ENCODE data around the gene RHOV. TPM values are rescaled to one million over a fixed set of nuclear protein-coding genes. Genes with fewer than 3 reads are reported as not detected.

Gene RHOV
- not detected for total RNA-seq
- long read RNA-seq = 0 reads

GRCh38 chr15:40873694-40874561 lies at the start of gene RHOV:
TSS of gene RHOV (minus strand) at chr15:40874234. CDS start at chr15:40874139, 95 bp downstream.
- TF ChIP-seq CTCF (IDR thresholded peaks at IDR 0.05) = peak in 2 of 4 donors; percentile 22 to 29
- no peak for TF ChIP-seq POLR2A (IDR thresholded peaks at IDR 0.05)
- Histone ChIP-seq H3K27me3 (no peaks in the 10 kb centered on the region), H3K4me1 (peaks cover 0 to 12% (median 0%) of the 10 kb centered on the region in 4 donors), H3K4me3 (peak within 1 kb of the TSS; percentile 35 to 53 (median 43)), H3K27ac (no peak within 1 kb of the TSS), H3K9me3 (no peaks in the 10 kb centered on the region), H3K36me3 (no peaks in the 10 kb centered on the region)
- DNase-seq = peak in 2 of 3 donors; percentile 64 to 66
- peak; percentile 81 to 86 (median 84) for ATAC-seq
- WGBS (ENCODE audit: insufficient coverage, low coverage, low lambda C conversion rate, missing lambda C conversion rate) = 3% methylated on average over 10 of the region's 74 CpGs
- intact Hi-C loops (cut with DNase I) = no loop called here

GRCh38 chr15:40923551-40923950 lies 49.5 kb upstream of the RHOV start:
- DNase-seq (no peak), ATAC-seq (no peak)
- Histone ChIP-seq H3K27me3 (peaks cover 0 to 12% of the 10 kb centered on the region in 2 donors), H3K4me1 (peaks cover 0 to 23% (median 9%) of the 10 kb centered on the region in 4 donors), H3K4me3 (no peak overlapping the region), H3K9me3 (no peaks in the 10 kb centered on the region), H3K27ac (no peak overlapping the region), H3K36me3 (no peaks in the 10 kb centered on the region)
- WGBS (ENCODE audit: insufficient coverage, low coverage, low lambda C conversion rate, missing lambda C conversion rate) = no CpG with 5 or more reads among the region's 9 CpGs
- intact Hi-C loops (cut with DNase I) = no loop called here
- TF ChIP-seq POLR2A (IDR thresholded peaks at IDR 0.05) = no peak
- no peak for TF ChIP-seq CTCF (IDR thresholded peaks at IDR 0.05)

GRCh38 chr15:40922608-40923005 lies 48.6 kb upstream of the RHOV start:
- intact Hi-C loops (cut with DNase I) = no loop called here
- Histone ChIP-seq H3K27me3 (peaks cover 0 to 12% of the 10 kb centered on the region in 2 donors), H3K36me3 (no peaks in the 10 kb centered on the region), H3K4me1 (peaks cover 0 to 16% (median 6%) of the 10 kb centered on the region in 4 donors), H3K27ac (no peak overlapping the region), H3K9me3 (no peaks in the 10 kb centered on the region), H3K4me3 (no peak overlapping the region)
- WGBS (ENCODE audit: insufficient coverage, low coverage, low lambda C conversion rate, missing lambda C conversion rate) = 52% methylated on average over 4 of the region's 10 CpGs
- ATAC-seq (no peak), DNase-seq (no peak)
- TF ChIP-seq POLR2A (IDR thresholded peaks at IDR 0.05) = no peak

GRCh38 chr15:40921949-40922607 lies 48.0 kb upstream of the RHOV start:
- TF ChIP-seq POLR2A (IDR thresholded peaks at IDR 0.05) = no peak
- no peak for TF ChIP-seq CTCF (IDR thresholded peaks at IDR 0.05)
- Histone ChIP-seq H3K27me3 (peaks cover 0 to 7% of the 10 kb centered on the region in 2 donors), H3K27ac (no peak overlapping the region), H3K4me1 (peaks cover 0 to 16% (median 6%) of the 10 kb centered on the region in 4 donors), H3K4me3 (no peak overlapping the region), H3K36me3 (no peaks in the 10 kb centered on the region), H3K9me3 (no peaks in the 10 kb centered on the region)
- WGBS (ENCODE audit: insufficient coverage, low coverage, low lambda C conversion rate, missing lambda C conversion rate) = 17% methylated on average over 1 of the region's 5 CpGs
- intact Hi-C loops (cut with DNase I) = no loop called here
- ATAC-seq (peak in 3 of 4 donors; percentile 4 to 18 (median 17)), DNase-seq (no peak)
